K562 (cell line): Measurements from ENCODE around the gene FRMD4B. TPM values are rescaled to one million over a fixed set of nuclear protein-coding genes. Genes with fewer than 3 reads are reported as not detected.

ENCODE experiments used
- ARHGAP35 ChIP-seq: fragments of 450-650 bp; IDR thresholded peaks from 2 replicates; pipeline ENCODE4 v1.6.1; 2018; ENCODE audit not compliant: partially characterized antibody
- BACH1 ChIP-seq: fragments of 200-800 bp; sonication (Bioruptor generic); IDR thresholded peaks from 2 replicates; pipeline ENCODE4 v1.6.1; 2016; ENCODE audit warnings: missing genetic modification characterization, missing compliant biosample characterization
- BRD9 ChIP-seq: fragments of 450-650 bp; IDR thresholded peaks from 2 replicates; pipeline ENCODE4 v1.6.1; 2018; ENCODE audit warnings: low read depth; ENCODE audit not compliant: partially characterized antibody
- CSDE1 ChIP-seq, 2 experiments: fragments of 450-650 bp; IDR thresholded peaks; 2 replicates each; pipeline ENCODE4 v1.6.1; 2016; ENCODE audit warnings: mild to moderate bottlenecking in 1 of 2
- CTBP1 ChIP-seq: fragments of 450-650 bp; IDR thresholded peaks from 2 replicates; pipeline ENCODE4 v1.6.1; 2016; ENCODE audit warnings: borderline replicate concordance
- KAT7 ChIP-seq: sonication (generic); formaldehyde crosslinking; IDR thresholded peaks from 2 replicates; pipeline ENCODE4 v1.8.0; 2022; ENCODE audit warnings: missing genetic modification reagents, mild to moderate bottlenecking, borderline replicate concordance
- PHB ChIP-seq: fragments of 250-450 bp; sonication (Bioruptor Pico); IDR thresholded peaks from 2 replicates; pipeline ENCODE4 v1.5.0; 2021
- POLR2A ChIP-seq: fragments of 450-650 bp; conservative IDR thresholded peaks from 2 replicates; pipeline ENCODE4 v1.6.1; 2016
- PYGO2 ChIP-seq: fragments of 450-650 bp; IDR thresholded peaks from 2 replicates; pipeline ENCODE4 v1.6.1; 2016; ENCODE audit warnings: mild to moderate bottlenecking, missing genetic modification characterization, moderate library complexity, missing compliant biosample characterization
- RAD21 ChIP-seq, 2 experiments: fragments of 250-450 bp in 1 of 2; fragments of 450-650 bp in 1 of 2; sonication (Bioruptor Pico) in 1 of 2; formaldehyde crosslinking in 1 of 2; IDR thresholded peaks in 1 of 2; conservative IDR thresholded peaks in 1 of 2; 2 replicates each; pipeline versions ENCODE4 v1.4.0 to v1.8.0; 2020 to 2022; ENCODE audit warnings: mild to moderate bottlenecking in 2 of 2, moderate library complexity in 1 of 2
- SIRT6 ChIP-seq: IDR thresholded peaks from one replicate; pipeline ENCODE4 v1.6.1; 2012; ENCODE audit warnings: low read depth, mild to moderate bottlenecking, control low read depth, inconsistent platforms, low read length, moderate library complexity
- SMAD1 ChIP-seq: fragments of 150-350 bp; IDR thresholded peaks from 2 replicates; pipeline ENCODE4 v1.6.1; 2014; ENCODE audit warnings: low read length, low read depth; ENCODE audit not compliant: partially characterized antibody
- TRIM24 ChIP-seq, 2 experiments: fragments of 450-650 bp; IDR thresholded peaks; 2 replicates each; pipeline ENCODE4 v1.6.1; 2016
- ZNF311 ChIP-seq: fragments of 250-450 bp; sonication (Bioruptor Pico); IDR thresholded peaks from 2 replicates; pipeline ENCODE4 v1.4.0; 2020; ENCODE audit warnings: mild to moderate bottlenecking, moderate library complexity
- ZNF408 ChIP-seq: fragments of 250-450 bp; sonication (Bioruptor Pico); IDR thresholded peaks from 2 replicates; pipeline ENCODE4 v1.4.0; 2020; ENCODE audit warnings: low read depth, mild to moderate bottlenecking, moderate library complexity
- polyA plus RNA-seq, 8 experiments: library from polyadenylated mRNA; depleted of rRNA in 4 of 8; stranded (reverse) in 5 of 8; unstranded in 3 of 8; fragments of >200 nt; fragmentation: Nextera tagmentation in 2 of 8; fragmentation: Illumina TruSeq in 1 of 8; extraction: Ambion mirVana in 2 of 8; extraction: Trizol in 1 of 8; gene quantifications; 2 replicates each; pipeline versions ENCODE4 v1.2.1 to v1.2.3, GENCODE V29; 2011 to 2014; ENCODE audit warnings: inconsistent platforms in 1 of 8, missing spikeins in 1 of 8
- total RNA-seq, 7 experiments: library from RNA; depleted of rRNA in 6 of 7; stranded (reverse); fragments of >200 nt in 6 of 7; fragmentation: Illumina TruSeq in 2 of 7; extraction: Trizol in 2 of 7; gene quantifications; 2 replicates each; pipeline versions ENCODE4 v1.2.1 to v1.2.3, GENCODE V29; 2011 to 2021; ENCODE audit warnings: low replicate concordance in 1 of 7
- TF ChIP-seq, protein P1 (sequence below): fragments of 200-400 bp; formaldehyde crosslinking; IDR thresholded peaks from 2 replicates; pipeline ENCODE4 v1.6.1; 2017; ENCODE audit warnings: mild to moderate bottlenecking, low read depth, low read length, moderate library complexity
- TF ChIP-seq, protein P2 (sequence below): fragments of 450-650 bp; formaldehyde crosslinking; IDR thresholded peaks from 2 replicates; pipeline ENCODE4 v1.4.0; 2020; ENCODE audit warnings: mild to moderate bottlenecking, moderate library complexity
- TF ChIP-seq, protein P3 (sequence below): fragments of 450-650 bp; formaldehyde crosslinking; IDR thresholded peaks from 2 replicates; pipeline ENCODE4 v1.4.0; 2020; ENCODE audit warnings: mild to moderate bottlenecking, mixed read lengths
- TF ChIP-seq, protein P4 (sequence below), 2 experiments: fragments of 150-350 bp in 1 of 2; IDR thresholded peaks; 2 replicates each; pipeline ENCODE4 v1.6.1; 2012 to 2016; ENCODE audit warnings: low read depth in 2 of 2, low read length in 2 of 2, mild to moderate bottlenecking in 1 of 2, moderate library complexity in 1 of 2
- TF ChIP-seq, protein P5 (sequence below): sonication (generic); formaldehyde crosslinking; IDR thresholded peaks from 2 replicates; pipeline ENCODE4 v1.8.0; 2023; ENCODE audit warnings: mild to moderate bottlenecking, missing genetic modification reagents

FRMD4B gene
- total and polyA plus RNA-seq, 9 of the 15 experiments (the other 6 are each of a cell fraction or from before 2014, with no cell fraction given): 0.03 to 0.09 (median 0.04) TPM; not detected in 3

DNA sequence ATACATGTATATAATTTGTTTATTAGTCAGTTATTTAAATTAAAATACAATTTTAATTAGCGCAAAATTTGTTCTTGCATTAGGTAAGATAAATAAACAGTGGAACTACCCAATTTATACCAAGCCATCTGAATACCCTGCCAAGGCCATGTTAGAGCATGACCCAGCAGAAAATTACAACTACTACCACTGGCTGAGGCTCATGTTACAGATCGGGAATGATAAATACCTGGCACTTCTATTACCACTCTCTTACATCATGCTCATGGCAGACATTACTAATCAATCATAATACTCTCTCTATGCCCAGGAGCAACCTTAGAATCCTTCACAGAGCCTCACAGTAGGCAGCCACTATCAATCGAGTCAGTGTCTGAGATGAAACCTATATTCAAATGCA, 242.3 kb downstream of the FRMD4B start (continued):
- TF ChIP-seq, protein P1, sequence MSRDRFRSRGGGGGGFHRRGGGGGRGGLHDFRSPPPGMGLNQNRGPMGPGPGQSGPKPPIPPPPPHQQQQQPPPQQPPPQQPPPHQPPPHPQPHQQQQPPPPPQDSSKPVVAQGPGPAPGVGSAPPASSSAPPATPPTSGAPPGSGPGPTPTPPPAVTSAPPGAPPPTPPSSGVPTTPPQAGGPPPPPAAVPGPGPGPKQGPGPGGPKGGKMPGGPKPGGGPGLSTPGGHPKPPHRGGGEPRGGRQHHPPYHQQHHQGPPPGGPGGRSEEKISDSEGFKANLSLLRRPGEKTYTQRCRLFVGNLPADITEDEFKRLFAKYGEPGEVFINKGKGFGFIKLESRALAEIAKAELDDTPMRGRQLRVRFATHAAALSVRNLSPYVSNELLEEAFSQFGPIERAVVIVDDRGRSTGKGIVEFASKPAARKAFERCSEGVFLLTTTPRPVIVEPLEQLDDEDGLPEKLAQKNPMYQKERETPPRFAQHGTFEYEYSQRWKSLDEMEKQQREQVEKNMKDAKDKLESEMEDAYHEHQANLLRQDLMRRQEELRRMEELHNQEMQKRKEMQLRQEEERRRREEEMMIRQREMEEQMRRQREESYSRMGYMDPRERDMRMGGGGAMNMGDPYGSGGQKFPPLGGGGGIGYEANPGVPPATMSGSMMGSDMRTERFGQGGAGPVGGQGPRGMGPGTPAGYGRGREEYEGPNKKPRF: no peak
- TF ChIP-seq BACH1: peak; percentile 86
- TF ChIP-seq, protein P2, sequence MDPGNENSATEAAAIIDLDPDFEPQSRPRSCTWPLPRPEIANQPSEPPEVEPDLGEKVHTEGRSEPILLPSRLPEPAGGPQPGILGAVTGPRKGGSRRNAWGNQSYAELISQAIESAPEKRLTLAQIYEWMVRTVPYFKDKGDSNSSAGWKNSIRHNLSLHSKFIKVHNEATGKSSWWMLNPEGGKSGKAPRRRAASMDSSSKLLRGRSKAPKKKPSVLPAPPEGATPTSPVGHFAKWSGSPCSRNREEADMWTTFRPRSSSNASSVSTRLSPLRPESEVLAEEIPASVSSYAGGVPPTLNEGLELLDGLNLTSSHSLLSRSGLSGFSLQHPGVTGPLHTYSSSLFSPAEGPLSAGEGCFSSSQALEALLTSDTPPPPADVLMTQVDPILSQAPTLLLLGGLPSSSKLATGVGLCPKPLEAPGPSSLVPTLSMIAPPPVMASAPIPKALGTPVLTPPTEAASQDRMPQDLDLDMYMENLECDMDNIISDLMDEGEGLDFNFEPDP (CRISPR knock-in tag): no peak
- no peak for TF ChIP-seq SIRT6
- no peak for TF ChIP-seq PHB (CRISPR knock-in tag)
- TF ChIP-seq ARHGAP35: no peak
- no peak for TF ChIP-seq SMAD1
- no peak for TF ChIP-seq ZNF408 (CRISPR knock-in tag)
- TF ChIP-seq BRD9: peak; percentile 28
- TF ChIP-seq CSDE1 (IDR thresholded peaks at IDR 0.05): no peak
- no peak for TF ChIP-seq POLR2A
- TF ChIP-seq, protein P3, sequence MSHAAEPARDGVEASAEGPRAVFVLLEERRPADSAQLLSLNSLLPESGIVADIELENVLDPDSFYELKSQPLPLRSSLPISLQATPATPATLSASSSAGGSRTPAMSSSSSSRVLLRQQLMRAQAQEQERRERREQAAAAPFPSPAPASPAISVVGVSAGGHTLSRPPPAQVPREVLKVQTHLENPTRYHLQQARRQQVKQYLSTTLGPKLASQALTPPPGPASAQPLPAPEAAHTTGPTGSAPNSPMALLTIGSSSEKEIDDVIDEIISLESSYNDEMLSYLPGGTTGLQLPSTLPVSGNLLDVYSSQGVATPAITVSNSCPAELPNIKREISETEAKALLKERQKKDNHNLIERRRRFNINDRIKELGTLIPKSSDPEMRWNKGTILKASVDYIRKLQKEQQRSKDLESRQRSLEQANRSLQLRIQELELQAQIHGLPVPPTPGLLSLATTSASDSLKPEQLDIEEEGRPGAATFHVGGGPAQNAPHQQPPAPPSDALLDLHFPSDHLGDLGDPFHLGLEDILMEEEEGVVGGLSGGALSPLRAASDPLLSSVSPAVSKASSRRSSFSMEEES (CRISPR knock-in tag): no peak
- peak; percentile 96 to 97 for TF ChIP-seq TRIM24 (IDR thresholded peaks at IDR 0.05)
- no peak for TF ChIP-seq ZNF311 (CRISPR knock-in tag)
- no peak; the same call in 1 of the 2 replicates for TF ChIP-seq PYGO2 (tag)
- TF ChIP-seq, protein P4, sequence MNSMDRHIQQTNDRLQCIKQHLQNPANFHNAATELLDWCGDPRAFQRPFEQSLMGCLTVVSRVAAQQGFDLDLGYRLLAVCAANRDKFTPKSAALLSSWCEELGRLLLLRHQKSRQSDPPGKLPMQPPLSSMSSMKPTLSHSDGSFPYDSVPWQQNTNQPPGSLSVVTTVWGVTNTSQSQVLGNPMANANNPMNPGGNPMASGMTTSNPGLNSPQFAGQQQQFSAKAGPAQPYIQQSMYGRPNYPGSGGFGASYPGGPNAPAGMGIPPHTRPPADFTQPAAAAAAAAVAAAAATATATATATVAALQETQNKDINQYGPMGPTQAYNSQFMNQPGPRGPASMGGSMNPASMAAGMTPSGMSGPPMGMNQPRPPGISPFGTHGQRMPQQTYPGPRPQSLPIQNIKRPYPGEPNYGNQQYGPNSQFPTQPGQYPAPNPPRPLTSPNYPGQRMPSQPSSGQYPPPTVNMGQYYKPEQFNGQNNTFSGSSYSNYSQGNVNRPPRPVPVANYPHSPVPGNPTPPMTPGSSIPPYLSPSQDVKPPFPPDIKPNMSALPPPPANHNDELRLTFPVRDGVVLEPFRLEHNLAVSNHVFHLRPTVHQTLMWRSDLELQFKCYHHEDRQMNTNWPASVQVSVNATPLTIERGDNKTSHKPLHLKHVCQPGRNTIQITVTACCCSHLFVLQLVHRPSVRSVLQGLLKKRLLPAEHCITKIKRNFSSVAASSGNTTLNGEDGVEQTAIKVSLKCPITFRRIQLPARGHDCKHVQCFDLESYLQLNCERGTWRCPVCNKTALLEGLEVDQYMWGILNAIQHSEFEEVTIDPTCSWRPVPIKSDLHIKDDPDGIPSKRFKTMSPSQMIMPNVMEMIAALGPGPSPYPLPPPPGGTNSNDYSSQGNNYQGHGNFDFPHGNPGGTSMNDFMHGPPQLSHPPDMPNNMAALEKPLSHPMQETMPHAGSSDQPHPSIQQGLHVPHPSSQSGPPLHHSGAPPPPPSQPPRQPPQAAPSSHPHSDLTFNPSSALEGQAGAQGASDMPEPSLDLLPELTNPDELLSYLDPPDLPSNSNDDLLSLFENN (IDR thresholded peaks at IDR 0.05; ENCODE audit: low read depth in 2 of 2, low read length in 2 of 2): peak in 1 of 2 experiments; percentile 84; a peak in 2 of 4 replicates
- TF ChIP-seq, protein P5, sequence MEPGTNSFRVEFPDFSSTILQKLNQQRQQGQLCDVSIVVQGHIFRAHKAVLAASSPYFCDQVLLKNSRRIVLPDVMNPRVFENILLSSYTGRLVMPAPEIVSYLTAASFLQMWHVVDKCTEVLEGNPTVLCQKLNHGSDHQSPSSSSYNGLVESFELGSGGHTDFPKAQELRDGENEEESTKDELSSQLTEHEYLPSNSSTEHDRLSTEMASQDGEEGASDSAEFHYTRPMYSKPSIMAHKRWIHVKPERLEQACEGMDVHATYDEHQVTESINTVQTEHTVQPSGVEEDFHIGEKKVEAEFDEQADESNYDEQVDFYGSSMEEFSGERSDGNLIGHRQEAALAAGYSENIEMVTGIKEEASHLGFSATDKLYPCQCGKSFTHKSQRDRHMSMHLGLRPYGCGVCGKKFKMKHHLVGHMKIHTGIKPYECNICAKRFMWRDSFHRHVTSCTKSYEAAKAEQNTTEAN (CRISPR knock-in tag): no peak
- no peak for TF ChIP-seq KAT7 (CRISPR knock-in tag)
- peak in 1 of 2 experiments; percentile 16; a peak in 1 of 4 replicates for TF ChIP-seq RAD21 (CRISPR knock-in tag; conservative IDR thresholded peaks at IDR 0.05 in 1 of 2, IDR thresholded peaks at IDR 0.05 in 1 of 2)
- TF ChIP-seq CTBP1: peak; percentile 54; the same call in 1 of the 2 replicates
